ENCODE results near the gene C2CD3.
"Not testable (repeated sequence)": the region's sequence is repeated elsewhere in the genome, so short reads cannot be mapped to it uniquely, and the experiment has no call there.

Gene C2CD3

DNA sequence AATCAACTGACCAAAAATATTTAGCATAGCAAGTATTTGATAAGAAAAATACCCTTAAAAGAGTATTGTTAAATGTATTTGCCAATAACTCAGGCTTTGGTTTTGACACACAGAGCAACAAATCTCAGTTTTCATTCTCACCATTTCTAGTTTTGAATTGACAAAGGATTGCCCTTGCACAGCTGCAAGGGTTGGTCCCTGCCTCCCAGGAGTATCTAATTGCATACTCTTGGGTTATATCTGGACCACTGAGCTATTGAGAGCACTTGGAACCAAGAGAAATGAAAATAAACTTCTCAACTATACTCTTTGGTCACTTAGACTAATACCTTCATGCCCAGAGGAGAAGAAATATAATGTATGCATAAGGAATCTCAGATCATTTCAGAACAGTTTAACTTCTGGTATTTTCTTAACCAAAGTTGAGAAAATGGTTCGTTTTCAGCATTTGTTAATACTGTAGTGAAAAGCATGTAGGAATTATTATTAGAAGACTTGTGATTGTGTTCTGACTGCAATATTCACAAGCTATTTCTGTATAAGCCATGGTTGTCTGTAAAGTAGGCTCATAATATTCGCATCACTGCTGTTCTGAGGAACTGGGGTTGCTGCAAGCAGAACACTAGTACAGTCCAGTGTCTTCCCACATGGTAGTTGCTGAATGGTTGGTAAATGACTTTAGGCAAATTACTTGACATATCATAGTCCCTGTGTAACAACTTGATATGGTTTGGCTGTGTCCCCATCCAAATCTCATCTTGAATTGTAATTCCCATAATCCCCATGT is 7.9 kb downstream of the C2CD3 start:
- ATAC-seq (no peak), DNase-seq (no peak)

DNA sequence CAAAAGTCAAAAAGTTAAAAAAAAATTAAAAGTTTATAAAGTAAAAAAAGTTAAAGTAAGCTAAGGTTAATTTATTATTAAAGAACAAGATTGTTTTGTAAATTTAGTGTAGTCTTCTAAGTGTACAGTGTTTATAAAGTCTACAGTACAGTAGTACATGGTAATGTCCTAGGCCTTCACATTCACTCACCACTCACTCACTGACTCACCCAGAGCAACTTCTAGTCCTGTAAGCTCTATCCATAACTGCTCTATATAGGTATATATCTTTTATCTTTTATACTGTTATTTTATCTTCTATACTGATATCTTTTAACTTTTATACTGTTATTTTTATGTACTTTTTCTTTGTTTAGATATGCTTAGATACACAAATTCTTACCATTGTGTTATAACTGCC is 11.2 kb downstream of the C2CD3 start:
- ATAC-seq (no peak), DNase-seq (no peak)

DNA sequence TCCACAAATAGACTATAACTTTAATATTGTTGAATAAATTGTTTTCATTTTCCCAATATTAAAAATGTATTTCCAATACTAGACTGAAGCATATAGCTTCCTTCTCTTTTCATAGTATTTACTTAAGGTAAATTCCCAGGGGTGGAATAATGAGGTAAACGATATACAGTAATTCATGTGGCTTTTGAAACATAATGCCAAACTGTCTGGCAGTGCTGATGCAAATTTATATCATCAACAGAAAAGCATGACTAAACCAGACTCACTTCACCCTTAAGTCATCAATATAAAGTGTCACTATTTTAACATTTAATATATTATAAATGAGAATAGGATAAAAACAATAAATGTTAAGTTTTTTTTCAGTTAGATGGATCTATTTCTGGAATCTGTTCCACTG is 13.6 kb downstream of the C2CD3 start:
- DNase-seq, result no peak
- ATAC-seq, result no peak

DNA sequence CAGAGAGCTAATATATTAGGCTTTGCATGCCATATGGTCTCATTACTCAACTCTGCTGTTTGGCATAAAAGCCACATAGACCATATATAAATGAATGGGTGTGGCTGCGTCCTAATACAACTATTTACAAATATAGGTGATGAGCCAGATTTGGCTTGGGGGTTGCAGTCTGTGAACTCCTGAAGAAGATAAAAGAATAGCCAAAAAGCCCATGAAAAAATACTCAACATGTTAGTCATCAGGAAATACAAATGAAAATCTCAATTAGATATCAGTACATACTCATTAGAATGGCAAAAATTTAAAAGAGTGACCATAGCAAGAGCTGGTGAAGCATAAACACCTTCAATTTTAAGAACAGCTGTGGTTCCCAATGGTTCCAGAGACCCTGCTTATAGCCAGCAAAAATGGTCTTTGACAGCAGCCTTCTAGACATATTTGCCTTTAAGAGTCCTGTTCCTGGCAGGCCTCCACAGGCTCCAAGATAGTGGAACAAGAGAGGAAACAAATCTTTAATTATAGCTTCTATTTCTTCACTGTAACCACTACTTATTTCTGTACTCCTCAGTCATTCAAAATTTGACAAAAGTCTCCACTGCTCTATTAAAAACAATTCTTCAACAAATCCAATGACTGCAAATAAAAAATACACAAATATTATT is 16.1 kb downstream of the C2CD3 start:
- ATAC-seq (no peak), DNase-seq (no peak)

DNA sequence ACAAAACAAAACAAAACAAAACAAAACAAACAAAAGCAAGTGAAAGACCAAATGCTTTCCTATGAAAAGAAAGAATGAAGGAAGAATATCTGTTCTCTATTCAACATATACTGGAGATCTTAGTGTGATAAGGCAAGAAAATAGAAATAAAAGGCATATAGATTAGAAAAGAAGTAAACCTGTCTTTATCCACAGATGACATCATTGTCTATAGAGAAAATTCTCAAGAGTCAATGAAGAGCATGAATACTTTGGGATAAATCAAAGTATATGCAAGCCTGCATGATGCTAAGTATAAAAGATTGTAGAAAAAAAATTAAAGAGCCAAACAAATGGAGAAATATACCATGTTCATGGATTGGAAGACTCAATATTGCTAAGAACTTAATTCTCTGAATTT is 17.6 kb downstream of the C2CD3 start:
- ATAC-seq (no peak), DNase-seq (no peak)

DNA sequence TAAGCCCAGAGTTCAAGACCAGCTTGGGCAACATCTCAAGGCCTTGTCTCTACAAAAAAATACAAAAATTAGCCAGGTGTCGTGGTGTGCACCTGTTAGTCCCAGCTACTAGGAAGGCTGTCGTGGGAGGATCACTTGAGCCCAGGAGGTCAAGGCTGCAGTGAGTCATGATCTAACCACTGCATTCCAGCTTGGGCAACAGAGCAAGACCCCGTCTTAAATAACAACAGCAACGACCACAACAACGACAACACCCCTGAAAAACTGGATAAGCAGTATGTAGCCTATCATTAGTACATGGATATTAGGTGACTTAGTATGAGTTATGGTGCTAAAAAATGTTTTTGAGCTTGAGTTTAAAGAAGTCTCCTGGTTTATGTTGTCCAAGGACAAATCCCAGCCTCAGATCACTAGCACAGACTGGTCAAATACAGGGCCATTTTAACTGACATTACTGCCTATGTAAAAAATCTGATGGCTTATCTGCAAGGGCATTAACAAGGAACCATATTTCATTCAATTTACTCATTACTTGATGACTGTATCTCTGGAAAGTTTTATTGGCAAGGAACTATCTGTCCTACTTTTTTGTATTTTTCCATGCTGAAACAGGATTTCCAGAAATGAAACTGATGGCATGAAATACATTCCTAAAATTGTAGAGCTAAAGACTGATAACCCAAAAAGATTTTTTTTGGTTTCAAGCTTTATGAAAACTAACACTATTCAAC is 23.4 kb downstream of the C2CD3 start:
- ATAC-seq (no peak), DNase-seq (no peak)

DNA sequence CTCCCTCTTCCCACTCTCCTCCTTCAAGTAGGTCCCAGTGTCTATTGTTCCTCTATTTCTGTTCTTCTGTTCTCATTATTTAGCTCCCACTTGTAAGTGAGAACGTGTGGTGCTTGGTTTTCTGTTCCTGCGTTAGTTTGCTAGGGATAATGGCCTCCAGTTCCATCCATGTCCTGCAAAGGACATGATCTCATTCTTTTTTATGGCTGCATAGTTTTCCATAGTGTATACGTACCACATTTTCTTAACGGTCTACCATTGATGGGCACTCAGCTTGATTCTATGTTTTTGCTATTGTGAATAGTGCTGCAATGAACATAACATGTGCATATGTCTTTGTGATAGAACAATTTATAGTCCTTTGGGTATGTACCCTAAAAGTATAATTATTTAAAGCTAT is 26.2 kb downstream of the C2CD3 start:
- ATAC-seq, result no peak

DNA sequence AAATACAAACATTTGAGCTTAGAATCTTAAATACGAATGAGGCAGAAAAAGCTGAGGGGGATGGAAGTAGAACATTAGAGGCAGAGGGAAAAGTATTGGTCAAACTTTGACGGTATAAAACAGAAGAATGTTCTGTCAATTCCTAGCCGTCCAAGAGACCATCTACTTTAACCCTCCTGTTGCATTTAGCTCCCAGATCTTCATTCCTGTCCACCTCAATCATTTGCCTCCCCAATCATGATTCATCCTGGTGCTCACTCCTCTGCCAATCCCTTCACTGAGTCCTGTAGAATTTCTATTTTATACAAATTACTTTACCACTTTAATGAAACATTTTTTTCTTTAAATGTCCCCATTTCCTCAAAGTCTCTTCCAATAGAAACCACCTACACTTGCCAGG is 28.2 kb downstream of the C2CD3 start:
- DNase-seq, result no peak
- no peak for ATAC-seq

More for the DNA sequence above, 26.2 kb downstream of the C2CD3 start:
- DNase-seq, result no peak

DNA sequence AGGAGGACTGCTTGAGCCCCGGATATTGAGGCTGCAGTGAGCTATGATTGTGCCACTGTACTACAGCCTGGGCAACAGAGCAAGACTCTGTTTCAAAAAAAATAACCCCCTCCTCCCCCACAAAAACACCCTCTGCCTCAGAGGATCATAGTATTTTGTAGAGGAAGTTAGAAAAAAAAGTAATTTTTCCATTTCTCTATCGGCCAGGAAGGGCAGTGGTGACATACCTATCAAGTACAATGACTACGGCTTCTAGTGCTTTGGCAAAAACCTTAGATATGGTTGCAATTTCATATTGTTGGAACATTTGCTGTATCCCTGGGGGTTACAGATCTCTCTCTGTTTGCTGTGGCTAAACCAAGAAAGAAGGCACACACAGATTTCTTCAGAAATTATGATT is 28.9 kb downstream of the C2CD3 start:
- DNase-seq (no peak), ATAC-seq (no peak)

DNA sequence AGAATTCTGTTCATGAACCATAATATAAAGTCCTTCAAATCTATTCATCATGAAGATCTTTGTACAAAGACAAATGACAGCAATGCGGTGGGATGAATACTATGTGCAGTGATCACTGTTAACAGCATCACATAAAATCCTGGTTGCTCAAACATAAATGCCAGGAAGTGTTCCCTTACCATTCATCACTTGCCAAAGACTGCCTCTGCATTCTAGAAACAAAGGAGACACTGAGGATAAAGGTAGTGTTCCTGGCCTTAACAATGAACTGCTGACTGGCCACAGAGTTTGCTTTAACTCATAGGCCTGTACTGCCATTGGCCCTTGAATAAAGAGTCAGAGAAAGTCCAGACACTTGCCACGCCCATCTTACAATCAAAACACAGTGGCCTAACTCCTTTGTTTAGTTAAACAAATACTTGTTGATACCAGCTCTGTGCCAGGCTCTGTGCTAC is 29.5 kb downstream of the C2CD3 start:
- ATAC-seq (no peak), DNase-seq (no peak)

DNA sequence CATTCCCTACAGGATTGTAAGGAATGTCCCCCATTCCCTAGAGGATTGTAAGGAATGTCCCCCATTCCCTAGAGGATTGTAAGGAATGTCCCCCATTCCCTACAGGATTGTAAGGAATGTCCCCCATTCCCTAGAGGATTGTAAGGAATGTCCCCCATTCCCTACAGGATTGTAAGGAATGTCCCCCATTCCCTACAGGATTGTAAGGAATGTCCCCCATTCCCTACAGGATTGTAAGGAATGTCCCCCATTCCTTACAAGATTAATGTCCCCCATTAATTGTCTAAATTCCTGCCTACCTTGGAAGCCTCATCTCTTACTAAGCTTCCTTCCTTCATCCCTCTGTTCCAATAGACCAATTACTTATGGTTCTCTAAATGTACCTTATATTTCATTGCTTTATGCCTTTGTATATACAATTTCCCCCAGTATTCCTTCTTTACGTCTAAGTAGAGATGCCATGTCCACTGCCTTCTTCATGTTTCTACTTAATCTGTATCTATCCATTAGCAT is 30.8 kb downstream of the C2CD3 start:
- not testable (repeated sequence) for DNase-seq, ATAC-seq

DNA sequence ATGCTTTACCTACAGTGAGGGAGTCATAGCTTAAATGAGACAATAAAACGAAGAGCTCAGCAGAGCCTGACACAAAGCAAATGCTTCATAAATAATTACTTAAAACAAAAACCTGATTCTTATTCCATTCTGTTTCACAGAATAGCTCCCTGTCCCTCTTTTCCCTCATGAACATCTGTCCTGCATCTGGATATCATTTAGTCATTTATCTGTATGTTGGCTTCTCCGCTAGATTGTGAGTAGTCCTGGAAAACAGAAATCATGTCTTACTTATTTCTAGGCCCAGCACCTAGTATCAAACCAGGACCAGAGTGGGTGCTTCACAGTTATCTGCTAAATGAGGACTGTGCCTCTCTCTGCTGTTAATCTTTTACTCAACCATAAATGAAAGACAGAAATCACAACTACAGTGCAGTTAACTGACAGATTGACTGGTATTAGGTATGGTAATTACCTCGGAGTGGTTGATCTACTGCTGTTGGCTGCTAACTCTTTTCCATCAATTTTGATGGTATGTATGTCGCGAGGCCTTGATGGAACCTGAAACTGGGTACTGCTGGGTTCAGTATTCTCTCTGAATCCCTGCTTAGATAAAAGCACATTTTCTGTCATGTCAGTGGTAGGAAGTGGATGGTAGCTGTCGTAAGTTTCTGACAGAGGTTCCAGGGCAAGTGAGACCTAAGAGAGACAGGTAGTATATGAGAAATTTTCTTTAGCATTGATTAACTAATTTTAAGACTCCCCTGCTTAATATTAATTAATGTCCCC is 31.5 kb downstream of the C2CD3 start:
- no peak for DNase-seq
- no peak for ATAC-seq

DNA sequence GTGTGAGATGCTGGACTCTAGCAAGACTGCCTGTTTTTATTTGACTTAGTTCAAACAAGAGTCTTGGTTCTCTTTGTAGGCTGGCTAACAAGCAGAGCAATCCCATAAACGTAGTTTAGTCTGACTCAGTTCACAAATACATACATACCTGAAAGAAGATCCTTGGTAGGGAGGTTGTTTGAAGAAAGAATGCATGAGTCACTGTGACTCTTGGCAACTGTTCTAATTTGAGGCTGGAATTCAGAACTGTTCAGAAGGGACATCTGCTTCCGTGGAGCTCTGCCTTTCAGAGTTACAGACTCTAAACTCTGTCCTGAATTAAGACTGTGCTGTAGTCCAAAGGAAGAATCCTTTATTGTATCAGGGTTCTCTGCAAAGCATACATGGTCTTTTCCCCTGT is 32.2 kb downstream of the C2CD3 start:
- ATAC-seq, result no peak
- DNase-seq, result no peak

DNA sequence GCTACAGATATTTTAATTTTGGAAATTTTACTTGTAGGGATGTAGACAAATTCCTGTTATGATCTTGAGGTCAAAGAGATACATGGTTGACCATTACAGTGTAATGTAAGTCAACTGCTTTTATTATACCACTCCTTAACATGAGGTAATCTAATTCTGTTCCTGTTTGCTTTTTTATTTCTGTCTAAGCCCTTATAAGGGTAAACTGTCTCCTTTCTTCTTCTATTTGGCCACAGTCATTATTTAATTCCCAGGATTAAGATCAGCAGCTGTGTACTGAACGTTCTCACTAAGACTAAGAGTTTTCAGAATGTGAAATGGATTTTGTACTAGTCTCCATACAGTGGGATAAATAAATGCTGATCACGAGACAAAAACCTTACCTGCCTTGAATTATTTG is 32.8 kb downstream of the C2CD3 start:
- ATAC-seq, result no peak
- DNase-seq, result no peak

DNA sequence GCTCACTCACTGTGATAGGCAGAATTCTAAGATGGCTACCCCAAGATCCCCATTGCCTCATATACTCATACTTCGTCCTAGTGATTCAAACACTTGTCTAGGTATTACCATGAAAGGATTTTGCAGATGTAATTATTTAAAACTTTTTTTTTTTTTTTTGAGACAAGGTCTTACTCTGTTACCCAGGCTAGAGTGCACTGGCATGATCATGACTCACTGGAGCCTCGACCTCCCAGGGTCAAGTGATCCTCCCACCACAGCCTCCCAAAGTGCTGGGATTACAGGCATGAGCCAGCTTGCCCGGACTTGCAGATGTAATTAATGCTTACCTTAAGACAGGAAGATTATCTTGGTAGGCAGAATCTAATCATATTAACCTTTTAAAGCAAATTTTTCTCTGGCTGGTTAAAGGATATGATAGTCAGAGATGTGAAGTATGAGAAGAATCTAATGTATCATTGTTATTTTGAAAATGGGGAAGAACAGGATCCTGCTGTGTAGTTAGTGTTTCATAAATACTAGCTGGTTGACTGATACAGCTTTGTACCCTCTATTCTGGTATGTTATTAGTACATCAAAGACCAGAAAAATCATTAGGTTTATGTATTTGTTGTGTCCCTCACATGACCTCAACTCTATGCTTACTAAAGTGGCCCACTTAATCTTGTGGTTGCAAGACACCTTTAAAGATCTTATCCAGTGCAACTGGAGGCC is 35.5 kb downstream of the C2CD3 start:
- no peak for ATAC-seq
- no peak for DNase-seq

DNA sequence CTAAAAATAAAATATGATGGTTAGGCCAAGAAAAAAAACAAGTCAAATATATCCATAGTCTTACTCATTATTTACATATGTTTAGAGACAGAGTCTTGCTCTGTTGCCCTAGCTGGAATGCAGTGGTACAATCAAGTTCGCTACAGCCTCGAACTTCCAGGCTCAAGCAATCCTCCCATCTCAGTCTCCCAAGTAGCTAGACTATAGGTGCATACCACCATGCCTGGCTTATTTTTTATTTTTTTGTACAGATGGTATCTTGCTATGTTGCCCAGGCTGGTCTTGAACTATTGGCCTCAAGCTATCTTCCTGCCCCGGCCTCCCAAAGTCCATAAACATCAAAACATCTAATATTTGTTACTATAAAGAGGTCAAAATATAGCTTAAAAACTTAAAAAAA is 36.1 kb downstream of the C2CD3 start:
- ATAC-seq, result no peak
- DNase-seq, result no peak

DNA sequence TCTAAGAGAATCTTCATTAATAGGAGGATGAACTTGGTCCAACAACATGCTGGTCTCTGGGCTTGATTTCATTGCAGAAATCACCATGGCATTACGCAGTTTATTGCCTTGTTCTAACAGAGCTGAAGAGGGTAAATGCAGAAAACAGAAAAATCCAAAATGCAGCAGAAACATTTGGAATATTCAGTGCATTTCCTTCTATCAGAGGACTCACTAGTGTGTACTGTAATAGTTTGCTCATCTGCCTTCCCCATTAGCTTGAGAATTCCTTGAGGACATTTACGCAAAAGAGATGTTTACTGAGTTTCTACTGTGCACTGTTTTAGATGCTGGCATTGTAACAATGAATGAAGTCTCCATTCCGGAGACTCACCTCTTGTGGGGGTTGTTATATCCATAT is 37.4 kb downstream of the C2CD3 start:
- ATAC-seq (no peak), DNase-seq (no peak)

DNA sequence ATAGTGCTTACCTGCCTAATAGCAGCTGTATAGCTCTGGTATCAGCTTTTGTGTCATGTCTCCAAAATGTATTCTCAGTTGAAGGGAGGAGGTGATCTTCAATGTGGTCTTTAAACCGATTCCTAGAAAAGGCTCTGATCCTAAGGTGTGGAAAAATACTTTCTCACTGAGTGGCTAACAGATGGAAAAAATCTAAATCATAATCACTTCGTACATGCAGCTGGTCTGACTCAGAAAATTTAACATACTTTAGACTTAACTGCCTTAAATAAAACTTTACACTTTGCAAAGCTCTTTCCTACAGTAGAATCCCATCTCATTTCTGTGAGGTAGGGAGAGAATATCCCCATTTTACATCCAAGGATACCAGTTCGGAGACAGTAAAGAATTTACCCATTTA is 38.0 kb downstream of the C2CD3 start:
- no peak for DNase-seq
- ATAC-seq, result no peak

DNA sequence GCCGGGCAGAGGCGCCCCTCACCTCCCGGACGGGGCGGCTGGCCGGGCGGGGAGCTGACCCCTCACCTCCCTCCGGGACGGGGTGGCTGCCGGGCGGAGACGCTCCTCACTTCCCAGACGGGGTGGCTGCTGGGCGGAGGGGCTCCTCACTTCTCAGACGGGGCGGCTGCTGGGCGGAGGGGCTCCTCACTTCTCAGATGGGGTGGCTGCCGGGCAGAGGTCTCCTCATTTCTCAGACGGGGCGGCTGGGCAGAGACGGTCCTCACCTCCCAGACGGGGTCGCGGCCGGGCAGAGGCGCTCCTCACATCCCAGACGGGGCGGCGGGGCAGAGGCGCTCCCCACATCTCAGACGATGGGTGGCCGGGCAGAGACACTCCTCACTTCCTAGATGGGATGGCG is 41.7 kb downstream of the C2CD3 start:
- ATAC-seq, DNase-seq: not testable (repeated sequence)

DNA sequence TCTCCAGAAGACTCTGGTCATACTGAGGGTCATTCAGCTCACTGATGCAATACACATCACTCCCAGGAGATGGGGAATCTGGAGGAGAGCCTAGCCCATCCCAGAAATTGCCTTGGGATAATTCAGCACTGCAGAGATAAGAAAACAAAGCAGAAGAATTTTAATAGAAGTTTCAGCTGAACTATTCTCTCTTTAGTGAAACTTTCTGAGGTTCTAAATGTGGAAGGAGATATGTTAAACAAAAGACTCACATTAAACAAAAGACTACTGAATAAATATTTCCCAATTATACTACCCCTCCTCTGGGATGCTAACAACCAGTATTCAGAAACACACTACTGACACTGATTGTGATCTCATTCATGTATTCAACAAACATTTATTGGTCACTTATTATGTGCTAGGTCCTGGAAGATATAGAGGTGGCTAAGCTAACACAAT is 47.8 kb downstream of the C2CD3 start:
- ATAC-seq (no peak), DNase-seq (no peak)

DNA sequence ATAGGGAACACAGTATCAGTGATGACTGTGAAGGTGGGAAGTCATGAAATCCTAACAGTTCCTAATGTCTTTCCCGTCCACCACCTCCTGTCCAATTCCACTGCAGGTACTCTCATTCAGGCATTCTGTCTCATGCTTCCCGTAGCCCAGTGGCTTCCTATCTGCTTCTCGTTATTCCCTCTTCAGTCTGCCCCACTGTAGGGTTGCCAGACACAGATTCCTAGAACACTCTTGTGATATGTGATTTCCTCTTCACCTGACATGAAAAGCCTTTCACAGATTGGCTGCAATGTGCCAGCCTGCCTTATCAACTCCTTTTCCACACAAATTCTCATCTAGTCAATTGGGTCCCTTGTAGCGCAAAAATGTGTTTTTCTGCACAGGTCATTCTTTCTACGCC is 49.0 kb downstream of the C2CD3 start:
- ATAC-seq (no peak), DNase-seq (no peak)

Measured in stimulated activated naive CD8-positive, alpha-beta T cell treated with anti-CD3 and anti-CD28 coated beads, Interleukin-15, Interleukin-2, amounts not matched to agents 100 U/mL and 50 U/mL, for 24 hours (primary cell).